GM12892 (cell line): ENCODE results near the gene CNTN5.

Source experiments
- POLR2A ChIP-seq: IDR thresholded peaks from 2 replicates; pipeline ENCODE4 v1.6.1; 2011; ENCODE audit warnings: low read depth, low read length, control low read depth
- POLR2AphosphoS5 ChIP-seq: IDR thresholded peaks from 2 replicates; pipeline ENCODE4 v1.6.1; 2011; ENCODE audit warnings: low read depth, low read length, control low read depth

- no peak for TF ChIP-seq POLR2A
- TF ChIP-seq POLR2AphosphoS5 = no peak
Measured at GRCh38 chr11:100214791-100215190, 1194.0 kb downstream of the CNTN5 start.
